ENCODE results near the gene SPI1. TPM values are rescaled to one million over a fixed set of nuclear protein-coding genes. Genes with fewer than 3 reads are reported as not detected.
A peak's percentile ranks its signal among the peaks of the same experiment; 100 is the strongest.

SPI1 gene
- total RNA-seq, 1 experiment from 2014 or later = not detected

- intact Hi-C loops (cut with micrococcal nuclease; ENCODE audit: unreplicated experiment) = no loop called here
- POLR2A ChIA-PET = no interaction called here
- CTCF ChIA-PET = no interaction called here
- DNase-seq = no peak
- Mint-ChIP-seq H3K27ac (ENCODE audit: unreplicated experiment) (no peak overlapping the region), H3K36me3 (ENCODE audit: insufficient read depth, unreplicated experiment) (peaks cover 23% of the 10 kb centered on the region), H3K4me1 (ENCODE audit: low read depth, unreplicated experiment) (no peaks in the 10 kb centered on the region), H3K9me3 (ENCODE audit: unreplicated experiment) (no peaks in the 10 kb centered on the region), H3K27me3 (ENCODE audit: insufficient read depth, unreplicated experiment) (no peaks in the 10 kb centered on the region), H3K4me3 (ENCODE audit: unreplicated experiment) (no peak overlapping the region)
- no peak overlapping the region for H3K4me3 ChIP-seq (ENCODE audit: low read depth, low read length)
- H3K9me3 ChIP-seq = no peaks in the 10 kb centered on the region
- no peak for TF ChIP-seq CTCF (IDR thresholded peaks at IDR 0.05; ENCODE audit: insufficient read depth in 1 of 2, low read depth in 1 of 2, low read length in 1 of 2, severe bottlenecking in 1 of 2, unreplicated experiment in 1 of 2)
- no TSS peak for BruUV-seq (replicated peaks)
- H3K36me3 ChIP-seq (ENCODE audit: control insufficient read depth, insufficient read depth, low read length) = peaks cover 4% of the 10 kb centered on the region
- no peaks in the 10 kb centered on the region for H3K27me3 ChIP-seq (replicated peaks; ENCODE audit: control insufficient read depth, insufficient read depth, low read length)
- H3K4me1 ChIP-seq = no peaks in the 10 kb centered on the region
These were observed 46.7 kb downstream of the SPI1 start for GRCh38 chr11:47331454-47332302.

- Mint-ChIP-seq H3K36me3 (ENCODE audit: insufficient read depth, unreplicated experiment) (peaks cover 23% of the 10 kb centered on the region), H3K27me3 (ENCODE audit: insufficient read depth, unreplicated experiment) (no peaks in the 10 kb centered on the region), H3K4me3 (ENCODE audit: unreplicated experiment) (no peak overlapping the region), H3K4me1 (ENCODE audit: low read depth, unreplicated experiment) (no peaks in the 10 kb centered on the region), H3K9me3 (ENCODE audit: unreplicated experiment) (no peaks in the 10 kb centered on the region), H3K27ac (ENCODE audit: unreplicated experiment) (peak overlapping the region; percentile 67)
- no peak overlapping the region for H3K4me3 ChIP-seq (ENCODE audit: low read depth, low read length)
- ChIA-PET POLR2A (interaction anchor here (0.5 kb wide), 1 partner anchor 18 kb away, joined by 5 read pairs; no protein-coding TSS in a partner anchor), CTCF (interaction anchor here (0.7 kb wide), 1 partner anchor 25 kb away, joined by 8 read pairs; no protein-coding TSS in a partner anchor)
- H3K36me3 ChIP-seq (ENCODE audit: control insufficient read depth, insufficient read depth, low read length) = peaks cover 6% of the 10 kb centered on the region
- intact Hi-C loops (cut with micrococcal nuclease; ENCODE audit: unreplicated experiment) = no loop called here
- H3K9me3 ChIP-seq = no peaks in the 10 kb centered on the region
- TF ChIP-seq CTCF (IDR thresholded peaks at IDR 0.05; ENCODE audit: insufficient read depth in 1 of 2, low read depth in 1 of 2, low read length in 1 of 2, severe bottlenecking in 1 of 2, unreplicated experiment in 1 of 2) = no peak
- peak in 1 of 2 experiments; percentile 33 for DNase-seq
- H3K27me3 ChIP-seq (replicated peaks; ENCODE audit: control insufficient read depth, insufficient read depth, low read length) = no peaks in the 10 kb centered on the region
- BruUV-seq (replicated peaks) = no TSS peak
- no peaks in the 10 kb centered on the region for H3K4me1 ChIP-seq
These were observed 48.1 kb downstream of the SPI1 start for GRCh38 chr11:47329987-47330931.

- ChIA-PET CTCF (interaction anchor here (0.5 kb wide), 1 partner anchor 120 kb away, joined by 3 read pairs; the partner anchor contains the start of gene RAPSN), POLR2A (interaction anchor here (0.5 kb wide), 1 partner anchor 19 kb away, joined by 5 read pairs; no protein-coding TSS in a partner anchor)
- intact Hi-C loops (cut with micrococcal nuclease; ENCODE audit: unreplicated experiment) = no loop called here
- BruUV-seq (replicated peaks) = TSS peak; percentile 51
- Mint-ChIP-seq H3K4me1 (ENCODE audit: low read depth, unreplicated experiment) (no peaks in the 10 kb centered on the region), H3K9me3 (ENCODE audit: unreplicated experiment) (no peaks in the 10 kb centered on the region), H3K27ac (ENCODE audit: unreplicated experiment) (peak overlapping the region; percentile 67), H3K36me3 (ENCODE audit: insufficient read depth, unreplicated experiment) (peaks cover 30% of the 10 kb centered on the region), H3K4me3 (ENCODE audit: unreplicated experiment) (no peak overlapping the region), H3K27me3 (ENCODE audit: insufficient read depth, unreplicated experiment) (no peaks in the 10 kb centered on the region)
- no peak overlapping the region for H3K4me3 ChIP-seq (ENCODE audit: low read depth, low read length)
- H3K36me3 ChIP-seq (ENCODE audit: control insufficient read depth, insufficient read depth, low read length) = peaks cover 6% of the 10 kb centered on the region
- H3K4me1 ChIP-seq = no peaks in the 10 kb centered on the region
- no peaks in the 10 kb centered on the region for H3K27me3 ChIP-seq (replicated peaks; ENCODE audit: control insufficient read depth, insufficient read depth, low read length)
- no peak for TF ChIP-seq CTCF (IDR thresholded peaks at IDR 0.05; ENCODE audit: insufficient read depth in 1 of 2, low read depth in 1 of 2, low read length in 1 of 2, severe bottlenecking in 1 of 2, unreplicated experiment in 1 of 2)
- no peaks in the 10 kb centered on the region for H3K9me3 ChIP-seq
- peak in 1 of 2 experiments; percentile 28 for DNase-seq
These were observed 48.8 kb downstream of the SPI1 start for GRCh38 chr11:47329431-47329986.

All from Caco-2 (cell line).